DND-41 (cell line): Measurements from ENCODE around the gene ACADL.
"Not testable (repeated sequence)": the region's sequence is repeated elsewhere in the genome, so short reads cannot be mapped to it uniquely, and the experiment has no call there.

ENCODE experiments used
- ATAC-seq: fragments of 200-7000 bp; cut with Tn5 transposase; 3 replicates; pipeline ENCODE4 v1.9.1; 2021; ENCODE audit warnings: low read depth; ENCODE audit not compliant: insufficient read depth
- DNase-seq: peaks from one replicate; pipeline ENCODE4 v3.0.0-alpha.2; 2020
- H2AFZ ChIP-seq: 2 replicates; pipeline ENCODE4 v1.6.0; 2012; ENCODE audit warnings: low read depth, low read length
- H3K27ac ChIP-seq: 2 replicates; pipeline ENCODE4 v1.5.1; 2012; ENCODE audit warnings: low read length, inconsistent platforms
- H3K27me3 ChIP-seq: fragments of 200-600 bp; sonication (generic); 2 replicates; pipeline ENCODE4 v1.6.0; 2012; ENCODE audit warnings: low read length, mild to moderate bottlenecking, inconsistent platforms; ENCODE audit not compliant: insufficient read depth, poor library complexity
- H3K36me3 ChIP-seq: 2 replicates; pipeline ENCODE4 v1.5.1; 2012; ENCODE audit warnings: low read length, inconsistent platforms; ENCODE audit not compliant: insufficient read depth
- H3K4me1 ChIP-seq: 2 replicates; pipeline ENCODE4 v1.5.1; 2012; ENCODE audit warnings: mild to moderate bottlenecking, low read length; ENCODE audit not compliant: insufficient read depth
- H3K4me2 ChIP-seq: 2 replicates; pipeline ENCODE4 v1.6.0; 2012; ENCODE audit warnings: mild to moderate bottlenecking, moderate library complexity, low read length, inconsistent platforms; ENCODE audit not compliant: insufficient read depth
- H3K4me3 ChIP-seq, 2 experiments: fragments of 200-600 bp in 1 of 2; shearing (Covaris generic) in 1 of 2; 2 replicates each; pipeline ENCODE4 v1.5.1; 2012 to 2016; ENCODE audit warnings: inconsistent platforms in 2 of 2, low read length in 2 of 2, mild to moderate bottlenecking in 2 of 2, low read depth in 1 of 2, moderate library complexity in 1 of 2
- H3K79me2 ChIP-seq: 2 replicates; pipeline ENCODE4 v1.6.0; 2012; ENCODE audit warnings: low read length, inconsistent platforms; ENCODE audit not compliant: insufficient read depth
- H3K9ac ChIP-seq: 2 replicates; pipeline ENCODE4 v1.6.0; 2012; ENCODE audit warnings: low read depth, mild to moderate bottlenecking, inconsistent platforms, low read length, moderate library complexity
- H3K9me3 ChIP-seq: 2 replicates; pipeline ENCODE4 v1.5.1; 2012; ENCODE audit warnings: low read length, moderate library complexity, mild to moderate bottlenecking, inconsistent platforms; ENCODE audit not compliant: insufficient read depth, severe bottlenecking
- H4K20me1 ChIP-seq: 2 replicates; pipeline ENCODE4 v1.6.0; 2012; ENCODE audit warnings: low read length; ENCODE audit not compliant: insufficient read depth
- CTCF ChIP-seq: IDR thresholded peaks from 2 replicates; pipeline ENCODE4 v1.5.1; 2012; ENCODE audit warnings: borderline replicate concordance, low read length, moderate library complexity, mild to moderate bottlenecking; ENCODE audit not compliant: poor library complexity, severe bottlenecking; ENCODE audit errors: extremely low read depth
- EZH2 ChIP-seq: IDR thresholded peaks from 3 replicates; pipeline ENCODE4 v1.6.1; 2012; ENCODE audit warnings: borderline replicate concordance, low read depth, mild to moderate bottlenecking, moderate library complexity, low read length, inconsistent platforms; ENCODE audit not compliant: severe bottlenecking

ACADL gene

DNA sequence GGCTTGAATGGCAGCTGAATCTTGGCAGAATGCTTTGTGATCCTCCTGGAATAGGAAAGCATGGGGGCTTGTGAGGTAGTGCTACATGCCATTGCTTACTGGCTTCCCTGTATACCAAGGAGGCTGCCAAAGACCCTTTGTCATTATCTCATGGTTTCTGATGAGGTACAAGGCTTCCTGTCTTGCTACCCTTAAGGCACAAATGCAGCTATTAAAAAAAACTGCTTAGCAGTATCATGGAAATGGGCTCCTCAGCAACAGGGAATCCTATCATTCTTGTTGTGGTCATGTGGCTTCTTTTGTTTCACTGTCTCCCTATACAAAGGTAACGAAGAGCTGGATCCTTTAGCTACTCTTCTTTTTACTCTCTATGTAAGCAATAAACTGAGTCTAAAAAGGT lies 47.5 kb downstream of the ACADL start:
- H3K36me3 ChIP-seq: no peaks in the 10 kb centered on the region
- H3K4me1 ChIP-seq: peaks cover 48% of the 10 kb centered on the region
- no peak overlapping the region for H3K4me2 ChIP-seq
- TF ChIP-seq EZH2: no peak
- no peak for TF ChIP-seq CTCF
- no peaks in the 10 kb centered on the region for H3K27me3 ChIP-seq
- H4K20me1 ChIP-seq: no peaks in the 10 kb centered on the region
- H3K9ac ChIP-seq: no peak overlapping the region
- peak overlapping the region; percentile 61; the same call in 1 of the 2 replicates for H3K27ac ChIP-seq
- no peak for DNase-seq
- ATAC-seq: no peak
- no peak overlapping the region for H3K4me3 ChIP-seq
- no peaks in the 10 kb centered on the region for H3K9me3 ChIP-seq
- no peak overlapping the region for H2AFZ ChIP-seq
- H3K79me2 ChIP-seq: no peaks in the 10 kb centered on the region

DNA sequence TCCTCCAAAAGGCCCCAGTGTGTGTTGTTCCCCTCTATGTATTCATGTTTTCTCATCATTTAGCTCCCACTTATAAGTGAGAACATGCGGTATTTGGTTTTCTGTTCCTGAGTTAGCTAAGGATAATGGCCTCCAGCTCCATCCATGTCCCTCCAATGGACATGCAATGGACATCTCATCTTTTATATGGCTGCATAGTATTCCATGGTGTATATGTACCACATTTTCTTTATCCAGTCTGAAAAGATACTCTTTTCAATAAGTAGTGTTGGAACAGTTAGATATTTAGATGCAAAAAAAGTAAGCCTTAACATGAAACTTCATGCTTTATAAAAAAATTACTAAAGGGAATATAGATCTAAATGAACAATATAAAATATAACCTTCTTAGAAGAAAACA lies 48.1 kb downstream of the ACADL start:
- H2AFZ ChIP-seq: not testable (repeated sequence)

GRCh38 chr2:210174086-210174485 lies 51.2 kb downstream of the ACADL start:
- ATAC-seq (no peak), DNase-seq (no peak)
- Histone ChIP-seq H3K4me2 (no peak overlapping the region), H2AFZ (no peak overlapping the region), H3K9me3 (no peaks in the 10 kb centered on the region), H3K27ac (no peak overlapping the region), H3K9ac (no peak overlapping the region), H4K20me1 (no peaks in the 10 kb centered on the region), H3K36me3 (no peaks in the 10 kb centered on the region), H3K4me1 (peaks cover 41% of the 10 kb centered on the region), H3K79me2 (peaks cover 13% of the 10 kb centered on the region), H3K27me3 (no peaks in the 10 kb centered on the region), H3K4me3 (no peak overlapping the region)
- TF ChIP-seq EZH2 (no peak), CTCF (no peak)

More for the DNA sequence above, 48.1 kb downstream of the ACADL start:
- not testable (repeated sequence) for H4K20me1 ChIP-seq, H3K27ac ChIP-seq, H3K4me2 ChIP-seq, H3K9ac ChIP-seq, H3K9me3 ChIP-seq, H3K79me2 ChIP-seq, H3K4me3 ChIP-seq, H3K36me3 ChIP-seq, DNase-seq, ATAC-seq, H3K27me3 ChIP-seq
- H3K4me1 ChIP-seq: peaks cover 49% of the 10 kb centered on the region

GRCh38 chr2:210172219-210172575 lies 53.0 kb downstream of the ACADL start:
- H3K36me3 ChIP-seq: no peaks in the 10 kb centered on the region
- H3K9me3 ChIP-seq: no peaks in the 10 kb centered on the region
- H3K4me1 ChIP-seq: peaks cover 43% of the 10 kb centered on the region
- H3K9ac ChIP-seq: peak overlapping the region; percentile 94
- peak overlapping the region; percentile 77 for H3K4me2 ChIP-seq
- TF ChIP-seq CTCF: no peak
- TF ChIP-seq EZH2: no peak
- H3K27ac ChIP-seq: peak overlapping the region; percentile 98
- ATAC-seq (no peak), DNase-seq (no peak)
- H3K4me3 ChIP-seq: peak overlapping the region; percentile 55 to 64
- H4K20me1 ChIP-seq: no peaks in the 10 kb centered on the region
- no peaks in the 10 kb centered on the region for H3K27me3 ChIP-seq
- peaks cover 31% of the 10 kb centered on the region for H3K79me2 ChIP-seq
- peak overlapping the region; percentile 77 for H2AFZ ChIP-seq
